Measurements from ENCODE around the gene ADORA1.
A peak's percentile ranks its signal among the peaks of the same experiment; 100 is the strongest.

The ADORA1 gene

DNA sequence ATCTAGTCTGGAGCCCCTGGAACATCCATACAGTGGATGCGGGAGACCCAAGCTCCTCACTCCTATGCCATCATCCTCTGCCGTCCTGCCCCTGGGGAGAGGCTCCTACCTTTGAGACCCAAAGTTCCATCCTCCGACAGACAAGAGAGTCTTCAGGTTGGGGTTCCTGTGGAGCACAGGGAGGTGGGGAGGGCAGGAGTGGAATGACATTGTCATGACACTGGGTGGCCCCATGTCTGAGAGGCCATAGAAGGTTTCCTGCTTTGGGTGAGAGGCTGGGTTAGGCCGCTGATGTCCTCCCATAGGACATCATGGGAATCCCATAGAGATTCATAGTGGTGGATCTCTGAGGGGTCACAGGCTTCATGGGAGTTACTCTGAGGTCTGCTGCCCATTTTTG is 56.9 kb downstream of the ADORA1 start:
- TF ChIP-seq ZNF785 (tag by site-specific recombination; IDR thresholded peaks at IDR 0.05) = no peak
- TF ChIP-seq ZFHX2 (tag by site-specific recombination; conservative IDR thresholded peaks at IDR 0.05) = no peak
- TF ChIP-seq ZNF169 (tag by site-specific recombination; IDR thresholded peaks at IDR 0.05) = no peak
- TF ChIP-seq MYNN (tag by site-specific recombination; IDR thresholded peaks at IDR 0.05; ENCODE audit: borderline replicate concordance) = no peak
- no peak for TF ChIP-seq ZNF670 (tag by site-specific recombination; IDR thresholded peaks at IDR 0.05; ENCODE audit: low read depth)
- H3K9me3 ChIP-seq (ENCODE audit: control insufficient read depth, insufficient read depth, low read depth, low read length) = no peaks in the 10 kb centered on the region
- CTCF ChIA-PET = interaction anchor here (1.2 to 3.3 kb wide), 3 partner anchors 9 to 12 kb away, joined by 3 to 20 read pairs (median 11); no protein-coding TSS in a partner anchor

GRCh38 chr1:203185061-203185461 is 57.5 kb downstream of the ADORA1 start:
- H3K27ac ChIP-seq (ENCODE audit: extremely low read depth, low read depth, low read length) = no peak overlapping the region
- no peaks in the 10 kb centered on the region for H3K4me1 ChIP-seq (ENCODE audit: control insufficient read depth, insufficient read depth, low read length)
- CTCF ChIA-PET = interaction anchor here (1.2 to 1.6 kb wide), 3 partner anchors 9 to 146 kb away, joined by 3 to 11 read pairs (median 5); no protein-coding TSS in a partner anchor
- H3K4me3 ChIP-seq (ENCODE audit: low read depth, low read length) = no peak overlapping the region
- no peaks in the 10 kb centered on the region for H3K36me3 ChIP-seq (ENCODE audit: control insufficient read depth in 2 of 2, insufficient read depth in 1 of 2, low read length in 2 of 2)
- POLR2A ChIA-PET = no interaction called here
- TF ChIP-seq KLF1 (tag by site-specific recombination; IDR thresholded peaks at IDR 0.05) = peak; percentile 74
- no peak for TF ChIP-seq ZNF426 (tag by site-specific recombination; IDR thresholded peaks at IDR 0.05)
- no peaks in the 10 kb centered on the region for H3K9me3 ChIP-seq (ENCODE audit: control insufficient read depth, insufficient read depth, low read depth, low read length)

More for the DNA sequence above, 56.9 kb downstream of the ADORA1 start:
- POLR2A ChIA-PET = no interaction called here
- H3K4me1 ChIP-seq (ENCODE audit: control insufficient read depth, insufficient read depth, low read length) = no peaks in the 10 kb centered on the region
- H3K36me3 ChIP-seq (ENCODE audit: control insufficient read depth in 2 of 2, insufficient read depth in 1 of 2, low read length in 2 of 2) = no peaks in the 10 kb centered on the region
- H3K4me3 ChIP-seq (ENCODE audit: low read depth, low read length) = no peak overlapping the region
- no peak overlapping the region for H3K27ac ChIP-seq (ENCODE audit: extremely low read depth, low read depth, low read length)

DNA sequence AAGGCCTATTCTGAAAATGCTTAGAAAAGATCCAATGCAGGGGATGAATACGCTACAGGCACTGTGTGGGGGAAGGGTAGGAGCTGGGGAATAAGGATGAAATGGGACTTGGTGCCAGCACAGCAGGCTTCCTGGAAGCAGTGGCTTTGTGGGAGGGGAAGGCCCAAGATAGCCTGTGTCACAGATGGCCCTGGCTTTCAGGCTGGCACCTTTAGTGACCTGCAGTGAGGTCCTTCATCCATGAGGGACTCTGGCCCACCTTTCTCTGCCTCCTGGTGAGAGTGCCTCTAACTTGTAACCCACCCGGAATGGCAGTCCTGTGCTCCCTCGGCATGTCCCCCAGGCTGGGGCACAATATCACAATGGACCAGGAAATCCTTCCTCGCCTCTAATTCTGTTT is 58.1 kb downstream of the ADORA1 start:
- Histone ChIP-seq H3K9me3 (ENCODE audit: control insufficient read depth, insufficient read depth, low read depth, low read length) (no peaks in the 10 kb centered on the region), H3K4me3 (ENCODE audit: low read depth, low read length) (no peak overlapping the region), H3K27ac (ENCODE audit: extremely low read depth, low read depth, low read length) (no peak overlapping the region), H3K4me1 (ENCODE audit: control insufficient read depth, insufficient read depth, low read length) (no peaks in the 10 kb centered on the region), H3K36me3 (ENCODE audit: control insufficient read depth in 2 of 2, insufficient read depth in 1 of 2, low read length in 2 of 2) (no peaks in the 10 kb centered on the region)
- ChIA-PET CTCF (interaction anchor here (1.2 to 1.6 kb wide), 4 partner anchors 8 to 146 kb away, joined by 3 to 11 read pairs (median 4); no protein-coding TSS in a partner anchor), POLR2A (no interaction called here)
- TF ChIP-seq ZNF146 (tag by site-specific recombination; IDR thresholded peaks at IDR 0.05) (no peak), HOXC10 (CRISPR knock-in tag; IDR thresholded peaks at IDR 0.05) (no peak), SP7 (tag by site-specific recombination; IDR thresholded peaks at IDR 0.05) (no peak), ZNF473 (tag by site-specific recombination; IDR thresholded peaks at IDR 0.05) (no peak), ZNF792 (tag by site-specific recombination; IDR thresholded peaks at IDR 0.05) (no peak), ZNF571 (tag by site-specific recombination; IDR thresholded peaks at IDR 0.05) (no peak), ZNF274 (IDR thresholded peaks at IDR 0.05; ENCODE audit: low read length) (no peak), ZNF274 (tag by site-specific recombination; IDR thresholded peaks at IDR 0.05; ENCODE audit: borderline replicate concordance) (no peak), ZBTB6 (tag by site-specific recombination; IDR thresholded peaks at IDR 0.05) (no peak), ZNF677 (tag by site-specific recombination; IDR thresholded peaks at IDR 0.05) (no peak), ZNF843 (tag by site-specific recombination; IDR thresholded peaks at IDR 0.05) (no peak), ZNF670 (tag by site-specific recombination; IDR thresholded peaks at IDR 0.05; ENCODE audit: low read depth) (no peak), ZBTB10 (tag by site-specific recombination; IDR thresholded peaks at IDR 0.05) (no peak), ZNF510 (tag by site-specific recombination; IDR thresholded peaks at IDR 0.05; ENCODE audit: insufficient replicate concordance) (no peak), ZBTB8A (tag by site-specific recombination; IDR thresholded peaks at IDR 0.05) (no peak)
- TF ChIP-seq, protein P1, sequence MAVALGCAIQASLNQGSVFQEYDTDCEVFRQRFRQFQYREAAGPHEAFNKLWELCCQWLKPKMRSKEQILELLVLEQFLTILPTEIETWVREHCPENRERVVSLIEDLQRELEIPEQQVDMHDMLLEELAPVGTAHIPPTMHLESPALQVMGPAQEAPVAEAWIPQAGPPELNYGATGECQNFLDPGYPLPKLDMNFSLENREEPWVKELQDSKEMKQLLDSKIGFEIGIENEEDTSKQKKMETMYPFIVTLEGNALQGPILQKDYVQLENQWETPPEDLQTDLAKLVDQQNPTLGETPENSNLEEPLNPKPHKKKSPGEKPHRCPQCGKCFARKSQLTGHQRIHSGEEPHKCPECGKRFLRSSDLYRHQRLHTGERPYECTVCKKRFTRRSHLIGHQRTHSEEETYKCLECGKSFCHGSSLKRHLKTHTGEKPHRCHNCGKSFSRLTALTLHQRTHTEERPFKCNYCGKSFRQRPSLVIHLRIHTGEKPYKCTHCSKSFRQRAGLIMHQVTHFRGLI (tag by site-specific recombination; IDR thresholded peaks at IDR 0.05) = no peak

All from HEK293 (cell line).